PC-9 (cell line): ENCODE data around the gene CCDC81. TPM values are rescaled to one million over a fixed set of nuclear protein-coding genes. Genes with fewer than 3 reads are reported as not detected.

ENCODE experiments used
- BruUV-seq: library from RNA; stranded (reverse); fragments of 400-500 nt; replicated peaks from 2 replicates; lab custom pipeline; 2021; lab: Mats Ljungman, UMichigan
- CTCF ChIA-PET: fragments of 300-600 bp; sonication (Branson Sonifier 250); formaldehyde crosslinking; loops from one replicate; lab custom pipeline; 2022; ENCODE audit warnings: antibody characterized with exemption; lab: Charles Lee
- POLR2A ChIA-PET: fragments of 300-600 bp; sonication (Branson Sonifier 250); formaldehyde crosslinking; loops from one replicate; lab custom pipeline; 2022; ENCODE audit warnings: antibody characterized with exemption; ENCODE audit not compliant: unreplicated experiment; lab: Charles Lee
- DNase-seq, 2 experiments: peaks; one replicate each; pipeline versions ENCODE4 v3.0.0 to v3.0.0-alpha.2; 2015 to 2022; ENCODE audit warnings: mixed read lengths in 1 of 2
- H2AFZ ChIP-seq: fragments of 200-600 bp; sonication (generic); 2 replicates; pipeline ENCODE4 v1.8.1; 2017; ENCODE audit warnings: antibody characterized with exemption
- H3F3A ChIP-seq: fragments of 200-600 bp; sonication (generic); 2 replicates; pipeline ENCODE4 v1.8.1; 2017; ENCODE audit warnings: antibody characterized with exemption, mild to moderate bottlenecking, low read depth; ENCODE audit not compliant: insufficient read depth
- H3K27ac ChIP-seq: fragments of 200-600 bp; sonication (generic); 2 replicates; pipeline ENCODE4 v1.6.1; 2016; ENCODE audit warnings: mixed run types
- H3K27me3 ChIP-seq: fragments of 200-600 bp; sonication (generic); 2 replicates; pipeline ENCODE4 v1.6.1; 2016; ENCODE audit warnings: low read depth, mixed run types; ENCODE audit not compliant: insufficient read depth
- H3K36me3 ChIP-seq: fragments of 200-600 bp; sonication (generic); 2 replicates; pipeline ENCODE4 v1.6.1; 2016; ENCODE audit warnings: low read depth, mixed run types
- H3K4me1 ChIP-seq: fragments of 200-600 bp; sonication (generic); replicated peaks from 2 replicates; pipeline ENCODE4 v1.6.1; 2016; ENCODE audit warnings: mixed run types; ENCODE audit not compliant: insufficient read depth
- H3K4me2 ChIP-seq: fragments of 200-600 bp; sonication (generic); 2 replicates; pipeline ENCODE4 v1.6.1; 2017; ENCODE audit warnings: mixed run types
- H3K4me3 ChIP-seq: fragments of 200-600 bp; sonication (generic); 2 replicates; pipeline ENCODE4 v1.6.1; 2016; ENCODE audit warnings: mixed run types
- H3K79me2 ChIP-seq: fragments of 200-600 bp; sonication (generic); 2 replicates; pipeline ENCODE4 v1.6.1; 2017; ENCODE audit warnings: low read depth, mixed run types
- H3K9me2 ChIP-seq: fragments of 200-600 bp; sonication (generic); 2 replicates; pipeline ENCODE4 v1.8.1; 2017; ENCODE audit warnings: mild to moderate bottlenecking; ENCODE audit not compliant: insufficient read depth
- H3K9me3 ChIP-seq: fragments of 200-600 bp; sonication (generic); 2 replicates; pipeline ENCODE4 v1.8.1; 2016; ENCODE audit warnings: low read depth; ENCODE audit not compliant: insufficient read depth
- H4K20me1 ChIP-seq: fragments of 200-600 bp; sonication (generic); 2 replicates; pipeline ENCODE4 v1.8.1; 2017; ENCODE audit not compliant: insufficient read depth
- CTCF ChIP-seq: fragments of 200-600 bp; sonication (generic); conservative IDR thresholded peaks from 2 replicates; pipeline ENCODE4 v1.6.1; 2017; ENCODE audit warnings: mixed run types, antibody characterized with exemption, mild to moderate bottlenecking, moderate library complexity
- EZH2 ChIP-seq: fragments of 200-600 bp; sonication (generic); IDR thresholded peaks from 2 replicates; pipeline ENCODE4 v1.8.0; 2017; ENCODE audit warnings: antibody characterized with exemption, low read depth
- intact Hi-C: fragments of 100-400 bp; cut with micrococcal nuclease; formaldehyde crosslinking; loops from one replicate; pipeline ENCODE4 v1.10.0; 2022; ENCODE audit not compliant: unreplicated experiment
- total RNA-seq: library from RNA; stranded (reverse); gene quantifications from 2 replicates; pipeline ENCODE4 v1.2.3, GENCODE V29; 2021

Gene CCDC81
- total RNA-seq, 1 experiment from 2014 or later = 0.65 TPM

GRCh38 chr11:86365546-86365945 lies 9.1 kb upstream of the CCDC81 start:
- DNase-seq = no peak
- H3K9me3 ChIP-seq = peaks cover 14% of the 10 kb centered on the region; the same call in 1 of the 2 replicates
- no peak for TF ChIP-seq EZH2
- no peak for TF ChIP-seq CTCF
- H3K79me2 ChIP-seq = no peaks in the 10 kb centered on the region
- no peaks in the 10 kb centered on the region for H3K27me3 ChIP-seq
- CTCF ChIA-PET = no interaction called here
- peaks cover 4% of the 10 kb centered on the region; the same call in 1 of the 2 replicates for H3K4me1 ChIP-seq
- H3K4me3 ChIP-seq = no peak overlapping the region
- no peak overlapping the region for H3K27ac ChIP-seq
- POLR2A ChIA-PET = no interaction called here
- 0 out of 2 replicates have a peak, but pooled peaks cover 3% of the 10 kb centered on the region for H3F3A ChIP-seq
- H3K4me2 ChIP-seq = no peak overlapping the region
- no peak overlapping the region for H2AFZ ChIP-seq
- no peaks in the 10 kb centered on the region for H4K20me1 ChIP-seq
- no peaks in the 10 kb centered on the region for H3K9me2 ChIP-seq
- H3K36me3 ChIP-seq = no peaks in the 10 kb centered on the region
- intact Hi-C loops = loop anchor here (10.0 kb wide), 1 partner anchor 929 kb away; no protein-coding TSS in a partner anchor
- BruUV-seq = no TSS peak

- Histone ChIP-seq H3K9me2 (no peaks in the 10 kb centered on the region), H3K36me3 (no peaks in the 10 kb centered on the region), H3K27me3 (no peaks in the 10 kb centered on the region), H3K4me3 (no peak overlapping the region), H3K9me3 (peaks cover 30% of the 10 kb centered on the region), H3K79me2 (no peaks in the 10 kb centered on the region), H3K4me2 (no peak overlapping the region), H3K27ac (no peak overlapping the region), H3K4me1 (peaks cover 14% of the 10 kb centered on the region), H4K20me1 (no peaks in the 10 kb centered on the region), H2AFZ (no peak overlapping the region), H3F3A (0 out of 2 replicates have a peak, but pooled peaks cover 8% of the 10 kb centered on the region)
- intact Hi-C loops = loop anchor here (10.0 kb wide), 1 partner anchor 925 kb away; no protein-coding TSS in a partner anchor
- ChIA-PET POLR2A (interaction anchor here (0.6 kb wide), 1 partner anchor 9 kb away, joined by 9 read pairs; no protein-coding TSS in a partner anchor), CTCF (no interaction called here)
- DNase-seq = no peak
- no TSS peak for BruUV-seq
- TF ChIP-seq EZH2 (no peak), CTCF (no peak)
Observed at GRCh38 chr11:86369668-86370067, 5.0 kb upstream of the CCDC81 start.

GRCh38 chr11:86370171-86370570 lies 4.5 kb upstream of the CCDC81 start:
- H3K9me3 ChIP-seq = peaks cover 30% of the 10 kb centered on the region
- H3K79me2 ChIP-seq = no peaks in the 10 kb centered on the region
- BruUV-seq = no TSS peak
- POLR2A ChIA-PET = no interaction called here
- H3K9me2 ChIP-seq = no peaks in the 10 kb centered on the region
- CTCF ChIA-PET = no interaction called here
- no peaks in the 10 kb centered on the region for H3K27me3 ChIP-seq
- no peak for TF ChIP-seq CTCF
- TF ChIP-seq EZH2 = no peak
- DNase-seq = no peak
- H3K4me1 ChIP-seq = peaks cover 14% of the 10 kb centered on the region
- intact Hi-C loops = no loop called here
- H2AFZ ChIP-seq = no peak overlapping the region
- no peak overlapping the region for H3K4me3 ChIP-seq
- no peaks in the 10 kb centered on the region for H4K20me1 ChIP-seq
- 0 out of 2 replicates have a peak, but pooled peaks cover 8% of the 10 kb centered on the region for H3F3A ChIP-seq
- H3K36me3 ChIP-seq = no peaks in the 10 kb centered on the region
- no peak overlapping the region for H3K27ac ChIP-seq
- no peak overlapping the region for H3K4me2 ChIP-seq
